Measurements from ENCODE around the gene HTRA2.

- TF ChIP-seq CTCF (IDR thresholded peaks at IDR 0.05) (no peak), POLR2A (IDR thresholded peaks at IDR 0.05) (no peak)
These were observed 43.6 kb upstream of the HTRA2 start for GRCh38 chr2:74486141-74486540.
